Suprapubic skin (tissue), 4 donors: ENCODE results near the gene ZCCHC7. TPM values are rescaled to one million over a fixed set of nuclear protein-coding genes. Genes with fewer than 3 reads are reported as not detected.

ENCODE experiments used
- DNase-seq, 2 donors: peaks; one replicate each; pipeline ENCODE4 v3.0.0-alpha.2; 2019; ENCODE audit warnings: low spot score in 2 of 2
- H3K27ac ChIP-seq: fragments of 200-600 bp; sonication (generic); one replicate; pipeline ENCODE4 v1.5.1; 2019
- H3K27me3 ChIP-seq: fragments of 200-600 bp; sonication (generic); one replicate; pipeline ENCODE4 v1.5.1; 2019
- H3K36me3 ChIP-seq: fragments of 200-600 bp; sonication (generic); one replicate; pipeline ENCODE4 v1.5.1; 2019
- H3K4me1 ChIP-seq: fragments of 200-600 bp; sonication (generic); one replicate; pipeline ENCODE4 v1.5.1; 2019
- H3K4me3 ChIP-seq: fragments of 200-600 bp; sonication (generic); one replicate; pipeline ENCODE4 v1.5.1; 2019; ENCODE audit warnings: mild to moderate bottlenecking
- H3K9me3 ChIP-seq: fragments of 200-600 bp; sonication (generic); one replicate; pipeline ENCODE4 v1.5.1; 2019
- EP300 ChIP-seq: sonication (generic); formaldehyde crosslinking; IDR thresholded peaks from one replicate; pipeline ENCODE4 v1.6.1; 2017; ENCODE audit warnings: antibody characterized with exemption
- POLR2A ChIP-seq, 2 donors: fragments of 450-650 bp; IDR thresholded peaks; one replicate each; pipeline ENCODE4 v1.6.1; 2017; ENCODE audit warnings: antibody characterized with exemption in 2 of 2, mild to moderate bottlenecking in 2 of 2, moderate library complexity in 2 of 2
- POLR2AphosphoS5 ChIP-seq, 3 donors: sonication (generic); formaldehyde crosslinking; IDR thresholded peaks; one replicate each; pipeline ENCODE4 v1.6.1; 2017; ENCODE audit warnings: antibody characterized with exemption in 3 of 3
- WGBS: methylation state at CpG from one replicate; pipeline ENCODE4 v1.1.5; 2018; 5-methylcytosine and 5-hydroxymethylcytosine counted together
- total RNA-seq, 4 donors: library from RNA; depleted of rRNA; stranded (reverse); fragments of >200 nt; gene quantifications; one replicate each; pipeline ENCODE4 v1.1.0, GENCODE V29; 2016
- TF ChIP-seq, protein P1 (sequence below), 2 donors: fragments of 200-600 bp in 1 of 2; fragments of 450-650 bp in 1 of 2; sonication (generic) in 1 of 2; IDR thresholded peaks; one replicate each; pipeline ENCODE4 v1.5.1; 2016 to 2019; ENCODE audit warnings: antibody characterized with exemption in 2 of 2, mild to moderate bottlenecking in 1 of 2, moderate library complexity in 1 of 2

ZCCHC7 gene
- total RNA-seq, 4 donors from 2014 or later: 16.3 to 37.6 (median 20.4) TPM

DNA sequence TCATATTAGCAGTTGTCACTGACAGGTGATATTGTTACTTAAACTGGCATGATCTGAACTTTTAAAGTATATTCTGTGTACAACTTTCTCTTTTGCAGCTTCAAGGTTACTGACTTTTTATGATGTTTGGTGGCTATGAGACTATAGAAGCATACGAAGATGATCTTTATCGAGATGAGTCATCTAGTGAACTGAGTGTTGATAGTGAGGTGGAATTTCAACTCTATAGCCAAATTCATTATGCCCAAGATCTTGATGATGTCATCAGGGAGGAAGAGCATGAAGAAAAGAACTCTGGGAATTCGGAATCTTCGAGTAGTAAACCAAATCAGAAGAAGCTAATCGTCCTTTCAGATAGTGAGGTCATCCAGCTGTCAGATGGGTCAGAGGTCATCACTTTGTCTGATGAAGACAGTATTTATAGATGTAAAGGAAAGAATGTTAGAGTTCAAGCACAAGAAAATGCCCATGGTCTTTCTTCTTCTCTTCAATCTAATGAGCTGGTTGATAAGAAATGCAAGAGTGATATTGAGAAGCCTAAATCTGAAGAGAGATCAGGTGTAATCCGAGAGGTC is 5.9 kb downstream of the ZCCHC7 start:
- DNase-seq: no peak
- no peak overlapping the region for H3K27ac ChIP-seq
- H3K9me3 ChIP-seq: no peaks in the 10 kb centered on the region
- TF ChIP-seq POLR2AphosphoS5 (IDR thresholded peaks at IDR 0.05) (no peak), POLR2A (IDR thresholded peaks at IDR 0.05) (no peak), EP300 (no peak)
- TF ChIP-seq, protein P1, sequence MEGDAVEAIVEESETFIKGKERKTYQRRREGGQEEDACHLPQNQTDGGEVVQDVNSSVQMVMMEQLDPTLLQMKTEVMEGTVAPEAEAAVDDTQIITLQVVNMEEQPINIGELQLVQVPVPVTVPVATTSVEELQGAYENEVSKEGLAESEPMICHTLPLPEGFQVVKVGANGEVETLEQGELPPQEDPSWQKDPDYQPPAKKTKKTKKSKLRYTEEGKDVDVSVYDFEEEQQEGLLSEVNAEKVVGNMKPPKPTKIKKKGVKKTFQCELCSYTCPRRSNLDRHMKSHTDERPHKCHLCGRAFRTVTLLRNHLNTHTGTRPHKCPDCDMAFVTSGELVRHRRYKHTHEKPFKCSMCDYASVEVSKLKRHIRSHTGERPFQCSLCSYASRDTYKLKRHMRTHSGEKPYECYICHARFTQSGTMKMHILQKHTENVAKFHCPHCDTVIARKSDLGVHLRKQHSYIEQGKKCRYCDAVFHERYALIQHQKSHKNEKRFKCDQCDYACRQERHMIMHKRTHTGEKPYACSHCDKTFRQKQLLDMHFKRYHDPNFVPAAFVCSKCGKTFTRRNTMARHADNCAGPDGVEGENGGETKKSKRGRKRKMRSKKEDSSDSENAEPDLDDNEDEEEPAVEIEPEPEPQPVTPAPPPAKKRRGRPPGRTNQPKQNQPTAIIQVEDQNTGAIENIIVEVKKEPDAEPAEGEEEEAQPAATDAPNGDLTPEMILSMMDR (IDR thresholded peaks at IDR 0.05): no peak
- peaks cover 13% of the 10 kb centered on the region for H3K36me3 ChIP-seq
- no peaks in the 10 kb centered on the region for H3K27me3 ChIP-seq
- 86% methylated on average over 6 of the region's 6 CpGs for WGBS
- H3K4me1 ChIP-seq: peaks cover 17% of the 10 kb centered on the region
- H3K4me3 ChIP-seq: no peak overlapping the region

DNA sequence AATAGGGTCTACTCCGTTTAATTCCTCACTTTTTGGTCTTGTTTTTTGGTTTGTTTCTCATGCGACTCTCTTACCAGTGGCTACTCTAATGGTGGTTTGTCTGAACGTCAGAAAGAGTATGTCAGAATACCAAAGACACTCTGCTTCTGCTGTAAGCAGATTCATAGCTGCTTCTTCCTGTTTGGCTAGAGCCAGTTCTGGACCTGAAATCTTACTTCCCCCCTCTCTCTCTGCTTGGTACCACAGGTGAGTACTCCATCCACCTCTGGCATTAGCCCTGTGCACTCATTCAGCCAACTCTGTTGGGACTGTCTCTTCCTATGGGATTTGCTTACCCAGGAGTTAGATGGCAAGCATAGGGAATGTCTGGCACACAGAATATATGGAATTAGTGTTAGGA is 6.6 kb downstream of the ZCCHC7 start:
- H3K27ac ChIP-seq: no peak overlapping the region
- no peak overlapping the region for H3K4me3 ChIP-seq
- H3K36me3 ChIP-seq: peaks cover 13% of the 10 kb centered on the region
- 89% methylated on average over 3 of the region's 3 CpGs for WGBS
- DNase-seq: no peak
- H3K27me3 ChIP-seq: no peaks in the 10 kb centered on the region
- no peaks in the 10 kb centered on the region for H3K9me3 ChIP-seq
- H3K4me1 ChIP-seq: peaks cover 10% of the 10 kb centered on the region
- TF ChIP-seq EP300 (no peak), POLR2AphosphoS5 (IDR thresholded peaks at IDR 0.05) (no peak), POLR2A (IDR thresholded peaks at IDR 0.05) (no peak)
- TF ChIP-seq, protein P1 (IDR thresholded peaks at IDR 0.05): no peak

DNA sequence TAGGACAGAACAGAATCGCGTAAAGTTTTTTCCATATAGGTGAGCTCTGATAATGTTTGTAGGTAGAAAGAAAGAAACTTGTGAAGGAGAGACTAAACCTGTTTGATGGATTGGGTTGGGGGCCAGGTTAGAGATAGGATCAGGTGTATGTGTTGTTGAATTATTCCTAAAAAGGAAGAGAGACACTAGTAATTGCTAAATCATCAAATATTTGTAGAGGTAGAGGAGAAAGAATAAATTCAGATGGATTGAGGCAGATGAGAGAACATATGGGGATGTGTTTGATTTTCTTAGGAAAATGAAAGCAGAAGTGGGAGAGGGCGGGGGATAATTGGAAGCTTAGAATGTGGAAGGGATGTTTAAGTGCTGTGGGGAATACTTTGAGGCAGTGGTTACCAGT is 7.7 kb downstream of the ZCCHC7 start:
- H3K27me3 ChIP-seq: no peaks in the 10 kb centered on the region
- no peak overlapping the region for H3K4me3 ChIP-seq
- TF ChIP-seq POLR2A (IDR thresholded peaks at IDR 0.05): no peak
- TF ChIP-seq, protein P1 (IDR thresholded peaks at IDR 0.05): no peak
- no peak overlapping the region for H3K27ac ChIP-seq
- no peaks in the 10 kb centered on the region for H3K9me3 ChIP-seq
- no peaks in the 10 kb centered on the region for H3K4me1 ChIP-seq
- no peak for DNase-seq
- WGBS: 94% methylated on average over 3 of the region's 3 CpGs
- H3K36me3 ChIP-seq: peaks cover 13% of the 10 kb centered on the region

DNA sequence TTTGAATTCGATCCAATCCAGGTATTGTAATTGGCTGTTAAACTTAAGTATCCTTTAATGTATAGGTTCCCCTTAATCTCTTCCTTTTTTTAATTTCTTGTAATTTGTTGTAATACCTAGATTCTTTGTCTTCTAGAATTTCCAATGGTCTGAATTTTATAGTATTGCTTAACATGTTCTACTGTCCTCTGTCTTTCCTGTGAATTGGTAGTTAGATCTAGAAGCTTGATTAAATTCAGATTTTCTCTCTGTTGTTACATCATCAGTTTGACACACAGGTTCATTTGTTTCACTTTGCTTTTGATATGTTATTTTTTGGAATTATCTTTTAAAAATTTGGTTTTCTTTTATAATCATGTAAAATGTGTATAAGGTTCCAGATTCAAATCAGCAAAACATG is 13.8 kb downstream of the ZCCHC7 start:
- H3K27me3 ChIP-seq: no peaks in the 10 kb centered on the region
- no peak overlapping the region for H3K27ac ChIP-seq
- WGBS: 88% methylated on average over 1 of the region's 1 CpG
- peaks cover 7% of the 10 kb centered on the region for H3K36me3 ChIP-seq
- TF ChIP-seq POLR2AphosphoS5 (IDR thresholded peaks at IDR 0.05) (no peak), POLR2A (IDR thresholded peaks at IDR 0.05) (no peak), EP300 (no peak)
- TF ChIP-seq, protein P1 (IDR thresholded peaks at IDR 0.05): no peak
- DNase-seq: no peak
- H3K4me1 ChIP-seq: no peaks in the 10 kb centered on the region
- no peaks in the 10 kb centered on the region for H3K9me3 ChIP-seq
- no peak overlapping the region for H3K4me3 ChIP-seq

DNA sequence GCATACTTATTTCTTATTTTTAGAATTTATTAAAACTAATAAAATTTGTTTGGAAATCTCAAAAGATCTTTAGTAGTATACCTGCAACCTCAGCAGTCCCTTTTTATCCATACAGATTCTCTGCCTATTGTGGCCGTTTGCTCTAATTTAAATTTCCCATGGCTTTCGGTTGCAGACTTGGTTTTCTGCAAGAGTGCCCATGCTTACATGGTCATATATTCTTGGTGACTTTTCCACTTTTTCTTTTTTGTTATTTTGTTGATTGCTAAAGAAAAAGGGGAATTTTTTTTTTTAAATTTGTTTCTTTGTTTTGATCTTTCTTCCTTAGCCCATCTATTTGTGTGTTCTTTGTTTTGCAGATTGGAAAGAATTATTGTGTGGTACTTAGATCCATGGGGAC is 20.6 kb downstream of the ZCCHC7 start:
- Histone ChIP-seq H3K4me1 (no peaks in the 10 kb centered on the region), H3K36me3 (no peaks in the 10 kb centered on the region), H3K4me3 (no peak overlapping the region), H3K27me3 (no peaks in the 10 kb centered on the region), H3K9me3 (no peaks in the 10 kb centered on the region), H3K27ac (no peak overlapping the region)
- DNase-seq: no peak
- TF ChIP-seq POLR2AphosphoS5 (IDR thresholded peaks at IDR 0.05): no peak
- TF ChIP-seq EP300: no peak
- TF ChIP-seq POLR2A (IDR thresholded peaks at IDR 0.05): no peak
- TF ChIP-seq, protein P1 (IDR thresholded peaks at IDR 0.05): no peak
- 96% methylated on average over 2 of the region's 2 CpGs for WGBS
